Embryonic facial prominence (tissue), 1 donor: Measurements from ENCODE around the gene CMSS1.

ENCODE experiments used
- DNase-seq: peaks from one replicate; pipeline ENCODE4 v3.0.0-alpha.2; 2016; ENCODE audit errors: extremely low spot score

Gene CMSS1

DNA sequence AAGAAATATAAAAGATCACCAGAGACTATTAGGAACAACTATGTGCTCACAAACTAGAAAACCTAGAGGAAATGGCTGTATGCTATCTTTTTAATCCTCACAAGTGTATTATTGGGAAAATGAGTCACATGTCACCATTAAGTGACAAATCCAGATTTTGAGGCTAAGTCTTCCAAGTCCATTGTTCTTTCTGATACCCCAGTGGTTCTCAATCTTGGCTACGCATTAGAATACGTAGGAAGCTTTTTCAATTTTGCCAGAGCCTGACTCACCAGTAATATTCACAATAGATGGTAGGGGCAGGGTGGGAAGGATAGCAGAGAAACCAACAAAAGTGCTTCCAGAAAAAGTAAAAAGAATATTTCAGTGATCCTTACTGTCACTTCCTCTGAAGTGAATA is 179.6 kb downstream of the CMSS1 start:
- DNase-seq: no peak

DNA sequence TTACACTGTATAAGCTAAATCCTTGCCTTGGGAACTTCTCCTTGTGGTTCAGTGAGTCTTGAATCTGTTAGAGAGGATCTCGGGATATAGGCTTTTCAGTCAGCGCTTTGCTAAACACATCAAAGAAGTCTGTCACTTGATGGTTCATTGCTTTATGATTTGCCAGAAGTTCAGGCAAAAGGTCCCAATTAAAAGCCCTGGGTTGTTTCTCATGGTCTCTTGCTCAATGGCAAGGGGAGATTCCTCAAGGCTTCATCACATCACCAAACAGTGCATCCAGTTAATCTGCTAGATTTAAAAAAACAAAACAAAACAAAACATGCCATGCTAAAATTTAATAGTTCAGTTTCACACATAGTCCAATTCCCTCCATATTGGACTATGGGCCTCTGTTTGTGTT is 181.9 kb downstream of the CMSS1 start:
- DNase-seq: no peak

DNA sequence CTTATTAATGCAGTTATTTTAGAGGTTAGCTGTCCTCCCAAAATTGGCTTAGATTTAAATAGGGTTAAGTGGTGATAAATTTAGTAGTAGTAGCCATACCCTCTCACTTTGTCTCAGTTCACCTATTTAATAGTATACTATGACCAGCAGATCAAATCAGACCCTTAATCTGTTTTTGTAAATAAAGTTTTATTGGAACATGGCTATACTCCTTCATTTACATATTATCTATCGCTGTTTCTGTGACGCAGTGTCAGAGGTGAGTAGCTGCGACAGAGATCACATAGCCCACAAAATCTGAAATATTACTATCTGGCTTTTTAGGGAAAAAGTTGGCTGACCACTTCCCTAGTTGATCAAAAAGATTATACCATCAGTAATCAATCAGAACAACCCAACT is 183.4 kb downstream of the CMSS1 start:
- DNase-seq: no peak

- DNase-seq: no peak
These were observed 184.0 kb downstream of the CMSS1 start for GRCh38 chr3:100001526-100002270.

- no peak for DNase-seq
These were observed 185.1 kb downstream of the CMSS1 start for GRCh38 chr3:100002599-100003350.

DNA sequence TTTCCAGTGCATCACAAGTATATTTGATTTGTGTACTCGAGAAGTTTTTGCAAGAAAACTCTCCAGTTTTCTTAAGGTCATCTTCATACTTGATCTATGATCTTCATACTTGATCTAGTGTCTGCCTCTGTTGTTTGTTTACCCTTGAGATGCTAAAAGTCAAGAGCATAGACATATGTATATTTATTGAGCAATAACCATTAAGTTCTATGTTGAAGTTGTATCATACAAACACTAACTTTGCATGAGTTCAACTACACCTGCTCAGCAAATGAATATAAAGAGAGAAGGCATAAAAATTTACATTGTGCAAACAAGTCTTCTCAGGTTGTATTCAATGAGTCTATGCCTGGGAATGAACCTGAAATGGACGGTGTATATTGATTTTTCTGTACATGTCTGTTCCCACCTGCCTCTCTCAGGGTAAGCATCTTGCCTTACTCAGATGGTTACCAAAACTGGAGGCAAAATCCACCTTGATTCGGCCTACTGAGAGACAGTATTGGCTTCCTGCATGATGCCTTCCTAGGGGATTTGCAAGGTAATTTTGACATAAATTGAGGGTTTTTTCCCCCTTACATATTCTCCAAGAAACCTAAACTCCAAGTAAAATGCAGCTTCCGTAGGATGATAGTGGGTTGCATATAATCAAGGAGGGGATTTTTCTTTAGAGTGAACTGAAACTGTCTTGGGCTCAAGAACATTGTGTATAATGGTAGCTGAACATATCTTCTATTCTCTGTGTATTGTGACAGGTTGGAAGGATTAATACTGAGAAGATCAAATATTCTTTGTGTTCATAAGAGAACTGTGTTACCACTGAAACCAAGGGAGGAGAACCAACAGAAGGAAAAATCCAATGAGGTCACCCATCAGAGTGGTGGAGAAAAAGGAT is 186.2 kb downstream of the CMSS1 start:
- no peak for DNase-seq

- no peak for DNase-seq
These were observed 187.3 kb downstream of the CMSS1 start for GRCh38 chr3:100004931-100005330.

DNA sequence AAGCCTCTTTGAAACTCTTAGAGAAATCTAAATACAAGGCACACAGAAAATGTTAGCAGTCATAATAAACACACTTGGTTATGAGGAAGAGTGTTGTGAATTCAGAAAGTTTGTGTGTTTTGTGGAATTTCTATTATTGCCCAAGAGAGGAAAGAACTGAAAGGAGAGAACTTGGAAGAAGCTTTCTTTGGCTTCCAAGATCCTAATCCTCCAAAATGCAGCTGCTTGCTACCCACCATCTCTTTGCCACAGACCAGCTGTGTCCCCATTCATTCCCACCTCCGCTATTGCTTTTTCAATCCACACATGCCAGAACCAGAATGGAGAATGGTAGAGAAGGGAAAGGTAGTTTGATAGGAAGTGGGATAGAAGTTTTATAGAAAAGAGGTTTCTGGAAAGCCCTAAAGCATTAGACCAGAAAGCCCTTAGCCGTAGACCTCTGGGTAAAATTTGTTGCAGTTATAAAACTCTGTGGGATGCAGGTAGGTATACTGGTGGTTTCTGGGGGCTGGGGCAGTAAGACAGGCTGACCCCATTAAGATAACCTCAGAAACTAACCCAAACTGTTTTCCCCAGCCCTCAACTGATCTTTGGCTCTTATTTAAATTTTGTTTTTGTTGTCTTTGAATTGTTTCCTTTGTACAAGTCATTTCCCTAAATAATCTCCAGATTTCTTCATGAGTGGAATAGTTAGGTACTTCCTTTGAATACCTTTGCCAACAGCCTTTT is 188.2 kb downstream of the CMSS1 start:
- DNase-seq: no peak

- no peak for DNase-seq
These were observed 189.1 kb downstream of the CMSS1 start for GRCh38 chr3:100006570-100007271.

DNA sequence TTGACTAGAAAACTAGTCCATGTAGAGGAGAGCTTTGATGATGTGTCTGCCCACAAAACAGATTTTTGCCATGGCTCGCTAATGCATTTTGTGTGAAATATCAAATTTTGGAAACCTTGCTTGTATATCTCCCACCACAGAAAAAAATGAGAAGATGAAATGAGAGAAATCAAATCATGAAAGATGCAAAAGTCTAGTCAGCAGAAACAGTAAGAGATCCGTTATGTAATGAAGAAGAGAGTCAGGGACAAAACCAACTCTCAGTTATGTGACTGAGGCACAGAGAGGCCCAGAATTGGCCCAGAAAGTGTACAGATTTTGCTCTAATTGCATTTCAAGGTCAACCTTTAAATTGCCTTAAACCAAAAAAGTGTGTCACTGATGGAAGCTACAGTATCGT is 189.7 kb downstream of the CMSS1 start:
- DNase-seq: no peak

GRCh38 chr3:100008081-100008698 is 190.5 kb downstream of the CMSS1 start:
- DNase-seq: no peak

GRCh38 chr3:100009276-100010086 is 191.8 kb downstream of the CMSS1 start:
- no peak for DNase-seq

DNA sequence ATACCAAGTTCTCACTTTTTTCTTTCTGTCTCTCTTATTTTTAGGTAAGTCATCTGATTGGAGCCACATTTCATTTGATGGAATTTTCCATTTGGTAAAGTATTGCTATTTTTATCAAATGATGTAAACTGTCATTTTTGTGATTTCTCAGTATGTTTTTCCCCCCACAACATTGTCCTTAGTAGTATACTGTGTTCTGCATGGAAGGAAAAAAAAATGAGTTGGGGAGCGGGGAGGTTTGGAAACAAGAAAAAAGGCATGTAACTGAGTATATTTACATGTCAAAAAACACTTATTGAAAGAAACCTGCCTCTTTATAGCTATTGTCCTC is 192.4 kb downstream of the CMSS1 start:
- DNase-seq: no peak

GRCh38 chr3:100018806-100019205 is 201.1 kb downstream of the CMSS1 start:
- DNase-seq: no peak

GRCh38 chr3:100019719-100020118 is 202.1 kb downstream of the CMSS1 start:
- no peak for DNase-seq

DNA sequence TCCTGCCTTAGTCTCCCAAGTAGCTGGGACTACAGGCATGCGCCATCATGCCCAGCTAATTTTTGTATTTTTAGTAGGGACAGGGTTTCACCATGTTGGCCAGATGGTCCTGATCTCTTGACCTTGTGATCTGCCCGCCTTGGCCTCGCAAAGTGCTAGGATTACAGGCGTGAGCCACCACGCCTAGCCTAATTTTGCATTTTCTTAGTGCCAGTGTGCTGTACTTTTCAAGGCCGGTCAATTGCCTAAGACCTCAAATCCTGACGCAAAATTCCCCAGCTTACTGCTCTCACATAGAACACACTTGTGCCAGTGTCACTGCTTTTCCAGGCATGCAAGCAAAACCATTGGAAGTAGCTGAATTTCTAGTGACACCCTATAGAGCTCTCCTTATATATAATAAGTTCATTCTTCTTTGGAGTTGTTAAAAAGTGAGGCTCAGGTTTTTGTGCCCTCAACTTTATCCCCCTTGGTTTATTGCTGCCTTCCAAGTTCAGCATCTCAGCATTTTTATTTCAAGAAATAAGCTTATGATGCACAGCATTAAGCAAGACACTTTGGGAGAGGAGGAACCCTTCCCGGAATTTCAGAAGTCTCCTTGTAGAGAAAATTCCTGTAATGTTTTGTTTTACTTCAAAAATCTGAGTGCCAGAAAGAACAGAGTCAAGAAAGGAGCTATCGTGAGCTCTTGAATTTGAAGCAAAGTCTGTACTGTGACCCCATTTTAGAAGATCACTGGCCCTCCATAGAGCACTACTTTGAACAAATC is 203.4 kb downstream of the CMSS1 start:
- DNase-seq: no peak

DNA sequence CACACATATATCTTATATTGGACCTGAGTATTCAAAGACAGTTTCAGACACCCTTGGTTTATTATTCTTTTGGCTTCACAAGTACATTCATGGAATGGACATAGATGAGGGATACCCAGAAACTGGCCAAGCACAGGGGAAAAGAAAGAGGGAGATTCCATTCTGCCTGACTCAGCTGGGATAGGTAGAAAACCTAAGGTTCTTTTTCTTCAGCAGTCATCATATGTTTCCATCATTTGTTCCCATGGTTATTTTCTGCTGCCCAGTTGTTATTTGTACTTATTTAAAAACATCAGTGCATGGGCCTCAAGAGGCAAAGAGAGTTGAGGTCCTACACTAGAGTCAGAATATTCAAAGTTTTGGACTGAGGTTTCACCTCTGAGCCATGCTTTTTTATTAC is 204.8 kb downstream of the CMSS1 start:
- DNase-seq: no peak

GRCh38 chr3:100023150-100023549 is 205.5 kb downstream of the CMSS1 start:
- DNase-seq: no peak

DNA sequence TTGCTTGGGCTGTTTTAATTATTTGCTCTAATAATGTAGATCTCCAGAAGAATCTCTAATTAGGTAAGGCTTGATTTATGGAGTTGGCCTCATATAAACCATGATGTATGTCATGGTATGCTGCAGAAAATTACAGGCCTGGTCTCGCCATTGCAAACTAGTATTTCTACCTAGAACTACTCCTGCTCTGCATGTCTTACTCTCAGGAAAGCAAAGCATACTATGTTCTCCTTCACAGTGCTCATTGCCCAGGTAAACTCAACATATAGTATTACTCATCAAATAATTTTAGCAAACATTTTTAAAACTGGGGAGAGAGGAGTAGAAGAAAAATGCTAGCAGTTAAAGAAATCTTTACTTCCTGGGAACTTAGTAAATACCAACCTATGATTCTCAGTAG is 205.9 kb downstream of the CMSS1 start:
- no peak for DNase-seq
